ENCODE measurements around the gene ADK. TPM values are rescaled to one million over a fixed set of nuclear protein-coding genes. Genes with fewer than 3 reads are reported as not detected.
A peak's percentile ranks its signal among the peaks of the same experiment; 100 is the strongest.
"Not testable (repeated sequence)": the region's sequence is repeated elsewhere in the genome, so short reads cannot be mapped to it uniquely, and the experiment has no call there.

The ADK gene
- total and polyA plus RNA-seq, 7 experiments from 2014 or later, result 20.7 to 43.8 (median 25.3) TPM

DNA sequence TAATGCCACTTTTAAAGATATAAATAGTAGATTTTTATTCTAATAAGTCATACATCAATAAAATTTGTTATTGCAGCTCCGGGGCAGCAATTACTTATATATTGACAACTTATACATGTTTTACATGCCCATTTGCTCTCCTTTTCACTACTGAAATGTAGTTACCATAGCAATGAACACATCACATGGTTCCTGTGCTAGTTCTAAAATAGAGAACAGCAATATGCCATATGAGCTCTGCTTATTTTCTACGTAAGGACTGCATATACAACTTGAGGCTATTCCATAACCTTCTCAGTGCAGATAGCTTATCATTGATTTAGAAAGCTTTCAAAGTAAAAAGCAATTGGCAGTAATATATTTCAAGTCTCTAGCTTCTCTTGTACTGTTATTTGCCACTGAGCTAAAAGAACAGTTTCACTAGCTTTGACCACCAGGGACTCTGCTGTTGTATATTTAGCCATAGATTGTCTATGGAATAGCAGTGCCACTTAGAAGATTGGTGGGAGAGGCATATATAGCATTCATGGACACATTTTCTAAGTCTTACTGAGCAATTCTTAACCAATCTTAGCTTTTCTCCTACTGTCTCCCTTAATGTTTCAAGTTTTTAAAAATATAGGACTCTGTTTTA, 405.2 kb downstream of the ADK start:
- Histone ChIP-seq H3K4me1 (ENCODE audit: control insufficient read depth in 2 of 2, insufficient read depth in 2 of 2, low read length in 2 of 2) (no peaks in the 10 kb centered on the region), H3K27me3 (ENCODE audit: control insufficient read depth in 2 of 2, insufficient read depth in 2 of 2, low read length in 2 of 2) (no peaks in the 10 kb centered on the region), H3K27ac (ENCODE audit: low read depth, low read length) (no peak overlapping the region), H3K9me3 (ENCODE audit: control insufficient read depth in 2 of 3, low read length in 3 of 3) (no peaks in the 10 kb centered on the region), H3K4me3 (ENCODE audit: low read length) (no peak overlapping the region), H3K36me3 (ENCODE audit: control insufficient read depth in 2 of 3, insufficient read depth in 3 of 3, low read length in 3 of 3) (no peaks in the 10 kb centered on the region)
- intact Hi-C loops (cut with micrococcal nuclease), result no loop called here
- Mint-ChIP-seq H3K27ac (no peak overlapping the region), H3K4me3 (no peak overlapping the region), H3K36me3 (peaks cover 4 to 26% (median 17%) of the 10 kb centered on the region in 5 donors), H3K9me3 (peaks cover 0 to 4% (median 0%) of the 10 kb centered on the region in 11 donors), H3K27me3 (no peaks in the 10 kb centered on the region), H3K4me1 (peaks cover 0 to 4% (median 0%) of the 10 kb centered on the region in 7 donors)
- ChIA-PET POLR2A (no interaction called here), CTCF (interaction anchor here (0.8 kb wide), 1 partner anchor 9 kb away, joined by 6 read pairs; no protein-coding TSS in a partner anchor)
- ATAC-seq, result no peak
- DNase-seq, result no peak

DNA sequence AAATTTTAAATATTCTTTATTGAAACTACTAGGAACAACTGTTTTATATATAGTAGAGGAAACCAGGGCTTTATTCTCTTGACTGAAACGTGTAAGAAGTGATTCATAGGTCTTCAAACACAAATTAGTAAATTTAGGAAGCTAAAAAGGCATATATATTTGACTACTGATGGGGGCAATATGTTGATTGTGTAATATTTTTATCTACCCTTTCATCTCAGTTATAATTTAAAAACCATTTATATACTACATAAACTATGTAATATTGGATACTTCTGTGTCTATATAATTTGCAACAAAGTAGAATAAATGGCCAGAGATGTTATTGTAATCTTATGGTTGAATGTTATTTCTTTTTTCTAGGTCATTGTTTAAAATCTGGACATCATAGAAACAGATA, 406.1 kb downstream of the ADK start:
- Mint-ChIP-seq H3K27me3 (no peaks in the 10 kb centered on the region), H3K4me3 (no peak overlapping the region), H3K36me3 (peaks cover 4 to 26% (median 17%) of the 10 kb centered on the region in 5 donors), H3K27ac (no peak overlapping the region), H3K4me1 (peaks cover 0 to 4% (median 0%) of the 10 kb centered on the region in 7 donors), H3K9me3 (peaks cover 0 to 4% (median 0%) of the 10 kb centered on the region in 11 donors)
- Histone ChIP-seq H3K9me3 (ENCODE audit: control insufficient read depth in 2 of 3, low read length in 3 of 3) (no peaks in the 10 kb centered on the region), H3K4me3 (ENCODE audit: low read length) (no peak overlapping the region), H3K4me1 (ENCODE audit: control insufficient read depth in 2 of 2, insufficient read depth in 2 of 2, low read length in 2 of 2) (no peaks in the 10 kb centered on the region), H3K27ac (ENCODE audit: low read depth, low read length) (no peak overlapping the region), H3K36me3 (ENCODE audit: control insufficient read depth in 2 of 3, insufficient read depth in 3 of 3, low read length in 3 of 3) (no peaks in the 10 kb centered on the region), H3K27me3 (ENCODE audit: control insufficient read depth in 2 of 2, insufficient read depth in 2 of 2, low read length in 2 of 2) (no peaks in the 10 kb centered on the region)
- ChIA-PET POLR2A (no interaction called here), CTCF (no interaction called here)
- no peak for DNase-seq
- no peak for ATAC-seq
- intact Hi-C loops (cut with micrococcal nuclease), result no loop called here

DNA sequence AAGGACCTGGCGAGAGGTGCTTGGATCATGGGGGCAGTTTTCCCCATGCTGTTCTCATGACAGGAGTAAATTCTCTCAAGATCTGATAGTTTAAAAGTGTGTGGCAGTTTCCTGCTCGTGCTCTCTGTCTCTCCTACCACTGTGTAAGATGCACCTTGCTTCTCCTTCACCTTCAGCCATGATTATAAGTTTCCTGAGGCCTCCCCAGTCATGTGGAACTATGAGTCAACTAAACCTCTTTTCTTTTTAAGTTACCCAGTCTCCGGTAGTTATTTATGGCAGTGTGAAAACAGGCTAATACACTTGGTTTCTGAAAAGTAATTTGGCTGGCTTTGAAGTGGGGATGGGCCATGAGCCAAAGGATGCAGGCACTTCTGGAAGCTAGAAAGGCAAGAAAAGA, 407.4 kb downstream of the ADK start:
- Histone ChIP-seq H3K27ac (ENCODE audit: low read depth, low read length) (no peak overlapping the region), H3K4me3 (ENCODE audit: low read length) (no peak overlapping the region), H3K36me3 (ENCODE audit: control insufficient read depth in 2 of 3, insufficient read depth in 3 of 3, low read length in 3 of 3) (no peaks in the 10 kb centered on the region), H3K4me1 (ENCODE audit: control insufficient read depth in 2 of 2, insufficient read depth in 2 of 2, low read length in 2 of 2) (no peaks in the 10 kb centered on the region), H3K9me3 (ENCODE audit: control insufficient read depth in 2 of 3, low read length in 3 of 3) (no peaks in the 10 kb centered on the region), H3K27me3 (ENCODE audit: control insufficient read depth in 2 of 2, insufficient read depth in 2 of 2, low read length in 2 of 2) (no peaks in the 10 kb centered on the region)
- Mint-ChIP-seq H3K4me3 (no peak overlapping the region), H3K9me3 (peaks cover 0 to 4% (median 0%) of the 10 kb centered on the region in 11 donors), H3K36me3 (peaks cover 4 to 26% (median 16%) of the 10 kb centered on the region in 5 donors), H3K4me1 (peaks cover 0 to 4% (median 3%) of the 10 kb centered on the region in 7 donors), H3K27me3 (no peaks in the 10 kb centered on the region), H3K27ac (no peak overlapping the region)
- DNase-seq (no peak), ATAC-seq (no peak)
- CTCF ChIA-PET, result no interaction called here
- POLR2A ChIA-PET, result no interaction called here
- intact Hi-C loops (cut with micrococcal nuclease), result no loop called here

DNA sequence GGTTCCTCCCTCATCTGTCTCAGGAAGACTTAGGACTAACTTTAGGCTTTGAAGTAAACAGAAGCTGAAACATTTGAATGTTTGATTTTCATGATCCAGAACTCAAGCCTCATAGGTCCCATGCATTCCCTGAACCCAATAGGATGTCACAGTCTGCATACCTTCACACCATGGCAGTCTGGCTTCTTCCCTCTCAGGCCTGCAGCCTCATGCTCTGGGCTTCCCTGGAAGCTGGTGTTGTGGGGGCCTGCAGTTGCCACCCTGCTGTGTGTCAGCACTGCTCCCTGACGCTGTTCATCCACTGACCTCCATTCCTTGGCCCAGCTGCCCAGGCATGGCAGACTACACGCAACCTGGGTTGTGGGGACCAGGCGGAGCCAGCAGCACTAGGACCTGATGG, 407.9 kb downstream of the ADK start:
- H3K4me1 ChIP-seq (ENCODE audit: control insufficient read depth in 2 of 2, insufficient read depth in 2 of 2, low read length in 2 of 2), result no peaks in the 10 kb centered on the region
- ATAC-seq (no peak), DNase-seq (no peak)
- Mint-ChIP-seq H3K27me3 (no peaks in the 10 kb centered on the region), H3K27ac (peak overlapping the region in 2 of 9 donors; percentile 10 to 20), H3K4me1 (peaks cover 0 to 4% (median 3%) of the 10 kb centered on the region in 7 donors), H3K4me3 (no peak overlapping the region), H3K36me3 (peaks cover 4 to 26% (median 16%) of the 10 kb centered on the region in 5 donors), H3K9me3 (peaks cover 0 to 4% (median 0%) of the 10 kb centered on the region in 11 donors)
- CTCF ChIA-PET, result no interaction called here
- H3K27me3 ChIP-seq (ENCODE audit: control insufficient read depth in 2 of 2, insufficient read depth in 2 of 2, low read length in 2 of 2), result no peaks in the 10 kb centered on the region
- no peak overlapping the region for H3K4me3 ChIP-seq (ENCODE audit: low read length)
- no peaks in the 10 kb centered on the region for H3K36me3 ChIP-seq (ENCODE audit: control insufficient read depth in 2 of 3, insufficient read depth in 3 of 3, low read length in 3 of 3)
- H3K9me3 ChIP-seq (ENCODE audit: control insufficient read depth in 2 of 3, low read length in 3 of 3), result no peaks in the 10 kb centered on the region
- no peak overlapping the region for H3K27ac ChIP-seq (ENCODE audit: low read depth, low read length)
- POLR2A ChIA-PET, result no interaction called here
- intact Hi-C loops (cut with micrococcal nuclease), result no loop called here

DNA sequence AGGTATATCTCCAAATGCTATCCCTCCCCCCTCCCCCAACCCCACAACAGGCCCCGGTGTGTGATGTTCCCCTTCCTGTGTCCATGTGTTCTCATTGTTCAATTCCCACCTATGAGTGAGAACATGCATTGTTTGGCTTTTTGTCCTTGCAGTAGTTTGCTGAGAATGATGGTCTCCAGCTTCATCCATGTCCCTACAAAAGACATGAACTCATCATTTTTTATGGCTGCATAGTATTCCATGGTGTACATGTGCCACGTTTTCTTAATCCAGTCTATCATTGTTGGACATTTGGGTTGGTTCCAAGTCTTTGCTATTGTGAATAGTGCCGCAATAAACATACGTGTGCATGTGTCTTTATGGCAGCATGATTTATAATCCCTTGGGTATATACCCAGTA, 417.9 kb downstream of the ADK start:
- H3K27me3 ChIP-seq (ENCODE audit: control insufficient read depth in 2 of 2, insufficient read depth in 2 of 2, low read length in 2 of 2); H3K27me3 Mint-ChIP-seq; DNase-seq; H3K4me3 Mint-ChIP-seq; H3K9me3 ChIP-seq (ENCODE audit: control insufficient read depth in 2 of 3, low read length in 3 of 3); H3K4me3 ChIP-seq (ENCODE audit: low read length); intact Hi-C loops (cut with micrococcal nuclease); H3K4me1 ChIP-seq (ENCODE audit: control insufficient read depth in 2 of 2, insufficient read depth in 2 of 2, low read length in 2 of 2); H3K27ac Mint-ChIP-seq; POLR2A ChIA-PET; CTCF ChIA-PET; ATAC-seq; H3K36me3 ChIP-seq (ENCODE audit: control insufficient read depth in 2 of 3, insufficient read depth in 3 of 3, low read length in 3 of 3); H3K27ac ChIP-seq (ENCODE audit: low read depth, low read length); H3K4me1 Mint-ChIP-seq: not testable (repeated sequence)
- Mint-ChIP-seq H3K36me3 (peaks cover 11 to 29% (median 19%) of the 10 kb centered on the region in 5 donors), H3K9me3 (peaks cover 0 to 21% (median 6%) of the 10 kb centered on the region in 11 donors)

DNA sequence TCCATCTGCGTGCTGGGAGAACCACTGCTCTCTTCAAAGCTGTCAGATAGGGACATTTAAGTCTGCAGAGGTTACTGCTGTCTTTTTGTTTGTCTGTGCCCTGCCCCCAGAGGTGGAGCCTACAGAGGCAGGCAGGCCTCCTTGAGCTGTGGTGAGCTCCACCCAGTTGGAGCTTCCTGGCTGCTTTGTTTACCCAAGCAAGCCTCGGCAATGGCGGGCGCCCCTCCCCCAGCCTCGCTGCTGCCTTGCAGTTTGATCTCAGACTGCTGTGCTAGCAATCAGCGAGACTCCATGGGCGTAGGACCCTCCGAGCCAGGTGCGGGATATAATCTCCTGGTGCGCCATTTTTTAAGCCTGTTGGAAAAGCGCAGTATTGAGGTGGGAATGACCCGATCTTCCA, 422.5 kb downstream of the ADK start:
- H3K36me3 ChIP-seq (ENCODE audit: control insufficient read depth in 2 of 3, insufficient read depth in 3 of 3, low read length in 3 of 3); POLR2A ChIA-PET; H3K4me1 ChIP-seq (ENCODE audit: control insufficient read depth in 2 of 2, insufficient read depth in 2 of 2, low read length in 2 of 2); H3K27me3 Mint-ChIP-seq; H3K27me3 ChIP-seq (ENCODE audit: control insufficient read depth in 2 of 2, insufficient read depth in 2 of 2, low read length in 2 of 2); CTCF ChIA-PET; H3K9me3 ChIP-seq (ENCODE audit: control insufficient read depth in 2 of 3, low read length in 3 of 3); ATAC-seq; intact Hi-C loops (cut with micrococcal nuclease); H3K4me3 ChIP-seq (ENCODE audit: low read length); H3K27ac Mint-ChIP-seq; H3K27ac ChIP-seq (ENCODE audit: low read depth, low read length): not testable (repeated sequence)
- Mint-ChIP-seq H3K4me1 (peaks cover 0 to 20% (median 12%) of the 10 kb centered on the region in 7 donors), H3K36me3 (peaks cover 12 to 29% (median 18%) of the 10 kb centered on the region in 5 donors), H3K4me3 (peak overlapping the region in 2 of 10 donors; percentile 30 to 32), H3K9me3 (peaks cover 0 to 21% (median 6%) of the 10 kb centered on the region in 11 donors)
- DNase-seq, result peak in 4 of 9 donors; percentile 7 to 36 (median 19)

DNA sequence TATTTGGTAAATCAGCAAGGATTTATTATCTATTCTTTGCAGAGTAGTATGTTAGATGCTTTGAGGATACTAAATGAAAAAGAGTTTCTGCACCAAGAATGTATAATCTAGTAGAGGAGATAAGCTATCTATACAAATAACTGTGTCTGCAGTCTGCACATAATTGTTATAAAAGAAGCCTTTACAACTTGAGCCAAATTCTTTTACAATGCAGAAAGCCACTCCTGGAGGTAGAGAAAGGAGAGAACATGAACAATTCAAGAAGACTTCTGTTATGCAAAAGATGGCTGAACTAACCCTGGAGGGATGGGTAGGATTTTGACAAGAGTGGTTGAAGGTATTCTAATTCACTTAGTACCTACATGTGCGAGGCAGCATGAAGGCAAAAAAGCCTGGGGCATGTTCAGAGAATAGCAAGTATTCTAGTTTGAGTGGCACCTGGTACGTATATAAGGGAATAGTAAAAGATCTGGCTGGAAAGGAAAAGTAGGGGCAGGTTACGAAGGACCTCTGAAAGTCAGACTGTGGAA, 424.2 kb downstream of the ADK start:
- ATAC-seq, result no peak
- ChIA-PET CTCF (no interaction called here), POLR2A (no interaction called here)

More for the DNA sequence above, 424.2 kb downstream of the ADK start:
- Mint-ChIP-seq H3K4me1 (peaks cover 0 to 20% (median 12%) of the 10 kb centered on the region in 7 donors), H3K36me3 (peaks cover 12 to 26% (median 18%) of the 10 kb centered on the region in 5 donors), H3K27me3 (no peaks in the 10 kb centered on the region), H3K4me3 (no peak overlapping the region), H3K9me3 (peaks cover 0 to 28% (median 6%) of the 10 kb centered on the region in 11 donors), H3K27ac (peak overlapping the region in 3 of 9 donors; percentile 14 to 25 (median 21))
- intact Hi-C loops (cut with micrococcal nuclease), result no loop called here
- no peak overlapping the region for H3K4me3 ChIP-seq (ENCODE audit: low read length)
- no peaks in the 10 kb centered on the region for H3K36me3 ChIP-seq (ENCODE audit: control insufficient read depth in 2 of 3, insufficient read depth in 3 of 3, low read length in 3 of 3)
- no peaks in the 10 kb centered on the region for H3K9me3 ChIP-seq (ENCODE audit: control insufficient read depth in 2 of 3, low read length in 3 of 3)
- no peak for DNase-seq
- H3K4me1 ChIP-seq (ENCODE audit: control insufficient read depth in 2 of 2, insufficient read depth in 2 of 2, low read length in 2 of 2), result no peaks in the 10 kb centered on the region
- no peaks in the 10 kb centered on the region for H3K27me3 ChIP-seq (ENCODE audit: control insufficient read depth in 2 of 2, insufficient read depth in 2 of 2, low read length in 2 of 2)
- no peak overlapping the region for H3K27ac ChIP-seq (ENCODE audit: low read depth, low read length)
